ENCODE data around the gene CD58.

DNA sequence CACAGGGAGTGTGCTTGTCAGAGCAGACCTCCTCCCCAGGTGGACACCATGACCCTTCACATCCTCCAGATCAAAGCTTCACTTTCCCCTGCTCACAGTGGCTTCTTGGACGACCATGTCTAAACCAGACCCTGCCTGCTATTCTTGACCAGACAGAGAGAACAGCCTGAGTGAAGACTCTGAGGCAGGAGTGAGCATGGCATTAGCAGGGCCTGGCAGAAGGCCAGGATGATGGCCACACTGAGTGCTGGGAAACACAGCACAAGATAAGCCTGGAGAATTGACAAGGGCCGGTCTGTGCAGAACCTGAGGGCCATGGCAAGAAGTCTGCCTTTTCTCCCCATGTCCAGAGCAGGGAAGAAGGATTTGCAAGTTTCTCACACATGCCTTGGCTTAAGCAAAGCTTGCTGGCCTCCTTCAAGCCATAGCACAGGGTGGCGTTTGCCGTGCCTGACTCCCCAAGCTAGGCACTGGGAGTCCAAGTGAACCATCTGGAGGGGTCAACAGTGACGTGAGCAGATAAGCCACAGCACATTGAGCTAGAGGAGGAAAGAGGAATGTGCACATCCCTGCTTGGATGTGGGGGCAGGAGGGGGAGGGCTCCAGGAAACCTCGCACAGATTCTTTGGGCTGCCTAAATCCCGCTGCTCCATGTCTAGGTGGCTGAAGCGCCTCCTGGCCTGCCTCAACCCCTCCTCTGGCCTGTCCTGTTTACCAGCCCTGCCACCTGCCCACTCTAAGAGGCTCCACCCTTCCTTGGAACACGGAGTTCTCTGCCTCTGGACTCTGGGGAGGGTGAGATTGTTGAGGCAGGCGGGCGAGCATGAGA is 87.1 kb downstream of the CD58 start:
- TF ChIP-seq, protein P1, sequence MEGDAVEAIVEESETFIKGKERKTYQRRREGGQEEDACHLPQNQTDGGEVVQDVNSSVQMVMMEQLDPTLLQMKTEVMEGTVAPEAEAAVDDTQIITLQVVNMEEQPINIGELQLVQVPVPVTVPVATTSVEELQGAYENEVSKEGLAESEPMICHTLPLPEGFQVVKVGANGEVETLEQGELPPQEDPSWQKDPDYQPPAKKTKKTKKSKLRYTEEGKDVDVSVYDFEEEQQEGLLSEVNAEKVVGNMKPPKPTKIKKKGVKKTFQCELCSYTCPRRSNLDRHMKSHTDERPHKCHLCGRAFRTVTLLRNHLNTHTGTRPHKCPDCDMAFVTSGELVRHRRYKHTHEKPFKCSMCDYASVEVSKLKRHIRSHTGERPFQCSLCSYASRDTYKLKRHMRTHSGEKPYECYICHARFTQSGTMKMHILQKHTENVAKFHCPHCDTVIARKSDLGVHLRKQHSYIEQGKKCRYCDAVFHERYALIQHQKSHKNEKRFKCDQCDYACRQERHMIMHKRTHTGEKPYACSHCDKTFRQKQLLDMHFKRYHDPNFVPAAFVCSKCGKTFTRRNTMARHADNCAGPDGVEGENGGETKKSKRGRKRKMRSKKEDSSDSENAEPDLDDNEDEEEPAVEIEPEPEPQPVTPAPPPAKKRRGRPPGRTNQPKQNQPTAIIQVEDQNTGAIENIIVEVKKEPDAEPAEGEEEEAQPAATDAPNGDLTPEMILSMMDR (IDR thresholded peaks at IDR 0.05): no peak
- TF ChIP-seq EP300 (IDR thresholded peaks at IDR 0.05) (no peak), POLR2A (IDR thresholded peaks at IDR 0.05; ENCODE audit: low read depth) (no peak)
